A673 (cell line): Measurements from ENCODE around the gene EPAS1. TPM values are rescaled to one million over a fixed set of nuclear protein-coding genes. Genes with fewer than 3 reads are reported as not detected.

Source experiments
- BruUV-seq: library from RNA; stranded (reverse); fragments of 400-500 nt; replicated peaks from 2 replicates; lab custom pipeline; 2021; lab: Mats Ljungman, UMichigan
- CTCF ChIA-PET: fragments of 300-600 bp; sonication (Branson Sonifier 250); formaldehyde crosslinking; loops from one replicate; lab custom pipeline; 2022; ENCODE audit warnings: antibody characterized with exemption; lab: Charles Lee
- POLR2A ChIA-PET: fragments of 300-600 bp; sonication (Branson Sonifier 250); formaldehyde crosslinking; loops from one replicate; lab custom pipeline; 2022; ENCODE audit warnings: antibody characterized with exemption; ENCODE audit not compliant: low non-redundant PET; lab: Charles Lee
- DNase-seq: peaks from one replicate; pipeline ENCODE4 v3.0.0-alpha.2; 2015; ENCODE audit warnings: low spot score
- H3K27ac ChIP-seq: fragments of 200-600 bp; sonication (generic); 2 replicates; pipeline ENCODE4 v1.5.1; 2016; ENCODE audit warnings: mixed run types, low read depth, mild to moderate bottlenecking, mixed read lengths, antibody characterized with exemption, low read length; ENCODE audit not compliant: poor library complexity, severe bottlenecking
- H3K27me3 ChIP-seq: fragments of 200-600 bp; sonication (generic); replicated peaks from 2 replicates; pipeline ENCODE4 v1.6.1; 2017; ENCODE audit warnings: mixed run types, low read depth, mild to moderate bottlenecking, mixed read lengths, antibody characterized with exemption, low read length; ENCODE audit not compliant: insufficient read depth, poor library complexity
- H3K36me3 ChIP-seq: fragments of 200-600 bp; sonication (generic); 2 replicates; pipeline ENCODE4 v1.6.1; 2016; ENCODE audit warnings: mixed run types, mild to moderate bottlenecking, mixed read lengths, antibody characterized with exemption, low read length; ENCODE audit not compliant: insufficient read depth, poor library complexity, severe bottlenecking
- H3K4me1 ChIP-seq: fragments of 200-600 bp; sonication (generic); 2 replicates; pipeline ENCODE4 v1.6.1; 2017; ENCODE audit warnings: mixed run types, mild to moderate bottlenecking, mixed read lengths, antibody characterized with exemption, low read length; ENCODE audit not compliant: insufficient read depth, poor library complexity, severe bottlenecking
- H3K4me3 ChIP-seq: fragments of 200-600 bp; sonication (generic); 2 replicates; pipeline ENCODE4 v1.5.1; 2016; ENCODE audit warnings: low read depth, mixed run types, mild to moderate bottlenecking, mixed read lengths, low read length; ENCODE audit not compliant: poor library complexity, severe bottlenecking
- H3K9me3 ChIP-seq: fragments of 200-600 bp; sonication (generic); 2 replicates; pipeline ENCODE4 v1.6.1; 2016; ENCODE audit warnings: mixed run types, low read depth, mild to moderate bottlenecking, mixed read lengths, antibody characterized with exemption, low read length; ENCODE audit not compliant: poor library complexity, severe bottlenecking
- EZH2 ChIP-seq: fragments of 200-600 bp; sonication (generic); IDR thresholded peaks from 2 replicates; pipeline ENCODE4 v1.6.1; 2017; ENCODE audit warnings: borderline replicate concordance, low read depth, mild to moderate bottlenecking, mixed read lengths, antibody characterized with exemption, low read length; ENCODE audit not compliant: poor library complexity, severe bottlenecking
- intact Hi-C: fragments of 100-400 bp; cut with micrococcal nuclease; formaldehyde crosslinking; loops from one replicate; pipeline ENCODE4 v1.10.0; 2022; ENCODE audit not compliant: unreplicated experiment
- total RNA-seq: library from RNA; stranded (reverse); gene quantifications from 2 replicates; pipeline ENCODE4 v1.2.3, GENCODE V29; 2021
- TF ChIP-seq, protein P1 (sequence below): fragments of 300-800, 200-600 bp; sonication (generic); conservative IDR thresholded peaks from 2 replicates; pipeline ENCODE4 v1.5.1; 2017; ENCODE audit warnings: low read depth, mild to moderate bottlenecking, antibody characterized with exemption, low read length, moderate library complexity, mixed read lengths

EPAS1 gene
- total RNA-seq, 1 experiment from 2014 or later: 0.41 TPM

DNA sequence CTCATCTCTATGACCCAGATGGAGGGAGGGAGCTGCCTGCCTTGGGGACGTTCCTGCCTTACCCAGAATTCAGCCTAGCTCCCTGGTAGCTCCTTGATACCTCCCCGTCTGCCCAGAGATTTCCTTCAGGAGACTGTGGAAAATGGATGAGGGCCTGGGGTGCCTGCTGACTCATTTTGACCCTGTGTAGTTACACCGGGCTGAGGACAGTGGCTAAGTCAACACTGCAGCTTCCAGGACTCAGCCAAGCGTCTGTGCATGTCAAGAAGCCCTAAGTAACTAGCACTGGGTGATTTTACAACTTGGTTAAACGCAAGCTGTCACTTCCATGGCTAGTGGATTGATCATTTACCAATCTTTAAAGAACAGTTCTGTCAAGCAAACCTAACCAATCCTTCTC is 23.3 kb upstream of the EPAS1 start:
- POLR2A ChIA-PET: no interaction called here
- no peaks in the 10 kb centered on the region for H3K4me1 ChIP-seq

DNA sequence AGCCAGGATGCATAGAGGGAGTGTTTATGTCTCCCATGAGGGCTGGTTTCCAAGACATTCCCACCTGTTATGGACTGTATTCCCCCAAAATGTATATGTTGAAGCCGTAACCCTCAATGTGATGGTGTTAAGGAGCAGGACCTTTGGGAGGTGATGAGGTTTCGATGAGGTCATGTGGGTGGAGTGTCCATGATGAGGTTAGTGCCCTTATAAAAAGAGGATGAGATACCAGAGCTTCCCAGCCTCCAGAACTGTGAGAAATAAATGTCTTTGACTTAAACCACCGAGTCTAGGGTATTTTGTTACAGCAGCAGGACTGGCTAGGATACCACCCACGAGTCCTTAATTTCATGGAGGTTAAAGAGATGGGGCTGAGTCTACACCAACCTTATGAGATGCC is 22.6 kb upstream of the EPAS1 start:
- no peak overlapping the region for H3K27ac ChIP-seq
- BruUV-seq: no TSS peak
- no peaks in the 10 kb centered on the region for H3K9me3 ChIP-seq
- H3K4me3 ChIP-seq: no peak overlapping the region
- H3K36me3 ChIP-seq: no peaks in the 10 kb centered on the region
- no peaks in the 10 kb centered on the region for H3K27me3 ChIP-seq
- no peaks in the 10 kb centered on the region for H3K4me1 ChIP-seq
- POLR2A ChIA-PET: no interaction called here
- no peak for DNase-seq
- TF ChIP-seq, protein P1, sequence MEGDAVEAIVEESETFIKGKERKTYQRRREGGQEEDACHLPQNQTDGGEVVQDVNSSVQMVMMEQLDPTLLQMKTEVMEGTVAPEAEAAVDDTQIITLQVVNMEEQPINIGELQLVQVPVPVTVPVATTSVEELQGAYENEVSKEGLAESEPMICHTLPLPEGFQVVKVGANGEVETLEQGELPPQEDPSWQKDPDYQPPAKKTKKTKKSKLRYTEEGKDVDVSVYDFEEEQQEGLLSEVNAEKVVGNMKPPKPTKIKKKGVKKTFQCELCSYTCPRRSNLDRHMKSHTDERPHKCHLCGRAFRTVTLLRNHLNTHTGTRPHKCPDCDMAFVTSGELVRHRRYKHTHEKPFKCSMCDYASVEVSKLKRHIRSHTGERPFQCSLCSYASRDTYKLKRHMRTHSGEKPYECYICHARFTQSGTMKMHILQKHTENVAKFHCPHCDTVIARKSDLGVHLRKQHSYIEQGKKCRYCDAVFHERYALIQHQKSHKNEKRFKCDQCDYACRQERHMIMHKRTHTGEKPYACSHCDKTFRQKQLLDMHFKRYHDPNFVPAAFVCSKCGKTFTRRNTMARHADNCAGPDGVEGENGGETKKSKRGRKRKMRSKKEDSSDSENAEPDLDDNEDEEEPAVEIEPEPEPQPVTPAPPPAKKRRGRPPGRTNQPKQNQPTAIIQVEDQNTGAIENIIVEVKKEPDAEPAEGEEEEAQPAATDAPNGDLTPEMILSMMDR: no peak
- no peak for TF ChIP-seq EZH2
- intact Hi-C loops: no loop called here
- CTCF ChIA-PET: no interaction called here

More for the DNA sequence above, 23.3 kb upstream of the EPAS1 start:
- intact Hi-C loops: no loop called here
- TF ChIP-seq EZH2: no peak
- TF ChIP-seq, protein P1: no peak
- Histone ChIP-seq H3K9me3 (no peaks in the 10 kb centered on the region), H3K36me3 (no peaks in the 10 kb centered on the region), H3K4me3 (no peak overlapping the region), H3K27me3 (no peaks in the 10 kb centered on the region), H3K27ac (no peak overlapping the region)
- no peak for DNase-seq
- CTCF ChIA-PET: no interaction called here
- no TSS peak for BruUV-seq

DNA sequence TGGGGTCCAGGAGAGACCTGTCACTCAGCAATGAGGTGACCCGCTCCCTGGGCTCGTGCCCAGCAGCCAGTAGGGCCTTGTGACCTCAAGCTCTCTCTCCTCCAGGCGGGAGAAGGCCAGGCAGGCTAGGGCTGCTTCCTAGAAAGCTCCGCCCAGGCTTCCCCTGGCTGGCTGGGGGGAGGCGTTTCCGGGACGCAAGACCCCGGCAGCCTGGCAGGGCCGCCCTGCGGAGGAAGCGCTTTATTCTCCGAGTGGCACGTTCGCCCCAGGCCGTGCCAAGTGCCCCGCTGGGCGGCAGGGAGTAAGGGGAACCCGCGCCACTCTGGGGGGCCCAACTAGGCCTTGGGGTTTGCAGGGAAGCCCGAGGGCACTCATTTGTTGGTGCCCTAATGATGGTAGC is 21.2 kb upstream of the EPAS1 start:
- Histone ChIP-seq H3K9me3 (no peaks in the 10 kb centered on the region), H3K4me1 (no peaks in the 10 kb centered on the region), H3K27ac (no peak overlapping the region), H3K4me3 (no peak overlapping the region), H3K36me3 (no peaks in the 10 kb centered on the region), H3K27me3 (peaks cover 4% of the 10 kb centered on the region)
- no peak for TF ChIP-seq EZH2
- TF ChIP-seq, protein P1: no peak
- intact Hi-C loops: no loop called here
- DNase-seq: peak; percentile 55
- BruUV-seq: no TSS peak
- POLR2A ChIA-PET: no interaction called here
- CTCF ChIA-PET: interaction anchor here (1.2 kb wide), 1 partner anchor 18 kb away, joined by 3 read pairs; no protein-coding TSS in a partner anchor
